H9 (cell line): ENCODE data around the gene ACOXL. TPM values are rescaled to one million over a fixed set of nuclear protein-coding genes. Genes with fewer than 3 reads are reported as not detected.

Source experiments
- DNase-seq: peaks from one replicate; pipeline ENCODE4 v3.0.0-alpha.2; 2017
- H2AFZ ChIP-seq: one replicate; pipeline ENCODE4 v1.6.1; 2013; ENCODE audit warnings: mild to moderate bottlenecking, low read length, control low read depth, moderate library complexity
- H2AK5ac ChIP-seq: 2 replicates; pipeline ENCODE4 v1.6.1; 2013; ENCODE audit warnings: low read length, control low read depth, mixed read lengths; ENCODE audit not compliant: insufficient read length
- H2BK120ac ChIP-seq: one replicate; pipeline ENCODE4 v1.6.1; 2013; ENCODE audit warnings: low read depth, mild to moderate bottlenecking, low read length, control low read depth, inconsistent platforms; ENCODE audit not compliant: poor library complexity, severe bottlenecking
- H2BK12ac ChIP-seq: 2 replicates; pipeline ENCODE4 v1.6.1; 2013; ENCODE audit warnings: low read length, control low read depth, mixed read lengths, low read depth; ENCODE audit not compliant: insufficient read length
- H2BK15ac ChIP-seq: 2 replicates; pipeline ENCODE4 v1.6.1; 2013; ENCODE audit warnings: low read depth, low read length, control low read depth
- H2BK20ac ChIP-seq: one replicate; pipeline ENCODE4 v1.6.1; 2013; ENCODE audit warnings: low read depth, mild to moderate bottlenecking, low read length, control low read depth, inconsistent platforms; ENCODE audit not compliant: poor library complexity, severe bottlenecking
- H2BK5ac ChIP-seq: 2 replicates; pipeline ENCODE4 v1.6.1; 2013; ENCODE audit warnings: low read length, control low read depth, mixed read lengths; ENCODE audit not compliant: insufficient read length
- H3K14ac ChIP-seq: 2 replicates; pipeline ENCODE4 v1.6.1; 2013; ENCODE audit warnings: low read length, control low read depth; ENCODE audit not compliant: insufficient read depth
- H3K18ac ChIP-seq: 2 replicates; pipeline ENCODE4 v1.6.1; 2013; ENCODE audit warnings: low read depth, mild to moderate bottlenecking, mixed read lengths, low read length, control low read depth; ENCODE audit not compliant: insufficient read length
- H3K23ac ChIP-seq: 2 replicates; pipeline ENCODE4 v1.6.1; 2013; ENCODE audit warnings: low read length, control low read depth, mixed read lengths, low read depth; ENCODE audit not compliant: insufficient read length
- H3K23me2 ChIP-seq: 2 replicates; pipeline ENCODE4 v1.6.1; 2013; ENCODE audit warnings: low read depth, mild to moderate bottlenecking, mixed read lengths, low read length, control low read depth; ENCODE audit not compliant: insufficient read length, poor library complexity, severe bottlenecking
- H3K27ac ChIP-seq: 2 replicates; pipeline ENCODE4 v1.5.1; 2013; ENCODE audit warnings: low read length, control low read depth, mixed read lengths, low read depth; ENCODE audit not compliant: insufficient read length
- H3K27me3 ChIP-seq: 2 replicates; pipeline ENCODE4 v1.6.1; 2013; ENCODE audit warnings: low read length, control low read depth, inconsistent platforms; ENCODE audit not compliant: insufficient read depth
- H3K4ac ChIP-seq: 2 replicates; pipeline ENCODE4 v1.6.1; 2013; ENCODE audit warnings: low read depth, mild to moderate bottlenecking, control low read depth, inconsistent platforms, low read length, moderate library complexity
- H3K4me1 ChIP-seq: 2 replicates; pipeline ENCODE4 v1.6.1; 2013; ENCODE audit warnings: low read length, control low read depth, inconsistent platforms; ENCODE audit not compliant: insufficient read depth
- H3K4me2 ChIP-seq: 2 replicates; pipeline ENCODE4 v1.6.1; 2013; ENCODE audit warnings: low read length, control low read depth, mixed read lengths; ENCODE audit not compliant: insufficient read length, insufficient read depth
- H3K56ac ChIP-seq: 2 replicates; pipeline ENCODE4 v1.6.1; 2013; ENCODE audit warnings: low read depth, mild to moderate bottlenecking, mixed read lengths, low read length, control low read depth; ENCODE audit not compliant: insufficient read length
- H3K79me1 ChIP-seq: 2 replicates; pipeline ENCODE4 v1.6.1; 2013; ENCODE audit warnings: low read depth, mild to moderate bottlenecking, moderate library complexity, low read length, control low read depth, inconsistent platforms; ENCODE audit not compliant: insufficient read depth, poor library complexity, severe bottlenecking
- H3K79me2 ChIP-seq: 2 replicates; pipeline ENCODE4 v1.6.1; 2013; ENCODE audit warnings: low read length, control low read depth, inconsistent platforms; ENCODE audit not compliant: insufficient read depth
- H3K9ac ChIP-seq: 2 replicates; pipeline ENCODE4 v1.6.1; 2013; ENCODE audit warnings: low read length, control low read depth, mixed read lengths; ENCODE audit not compliant: insufficient read length; ENCODE audit errors: extremely low read depth
- H3K9me3 ChIP-seq: one replicate; pipeline ENCODE4 v1.6.1; 2013; ENCODE audit warnings: low read depth, low read length, inconsistent platforms; ENCODE audit not compliant: control insufficient read depth
- H3T11ph ChIP-seq: one replicate; pipeline ENCODE4 v1.6.1; 2013; ENCODE audit warnings: mild to moderate bottlenecking, low read length, control low read depth, inconsistent platforms
- H4K20me1 ChIP-seq: one replicate; pipeline ENCODE4 v1.6.1; 2013; ENCODE audit not compliant: control insufficient read depth, insufficient read length, insufficient read depth
- H4K5ac ChIP-seq: 2 replicates; pipeline ENCODE4 v1.6.1; 2013; ENCODE audit warnings: low read depth, mild to moderate bottlenecking, mixed read lengths, low read length, control low read depth; ENCODE audit not compliant: insufficient read length
- H4K8ac ChIP-seq: replicated peaks from 2 replicates; pipeline ENCODE4 v1.6.1; 2013; ENCODE audit warnings: low read length, control low read depth, mixed read lengths, low read depth; ENCODE audit not compliant: insufficient read length
- H4K91ac ChIP-seq: 2 replicates; pipeline ENCODE4 v1.6.1; 2013; ENCODE audit warnings: low read depth, mild to moderate bottlenecking, moderate library complexity, mixed read lengths, low read length, control low read depth; ENCODE audit not compliant: insufficient read length
- H3K27ac Mint-ChIP-seq, 3 experiments: 2 replicates in 2 of 3; 3 replicates in 1 of 3; pipeline ENCODE4 v1.8.0; 2020 to 2021; ENCODE audit warnings: mixed read lengths in 3 of 3, mild to moderate bottlenecking in 1 of 3, moderate library complexity in 1 of 3
- H3K27me3 Mint-ChIP-seq: 2 replicates; pipeline ENCODE4 v1.8.0; 2021; ENCODE audit warnings: low read depth, mild to moderate bottlenecking, moderate library complexity, mixed read lengths
- H3K36me3 Mint-ChIP-seq, 3 experiments: 2 replicates in 2 of 3; 3 replicates in 1 of 3; pipeline ENCODE4 v1.8.0; 2020 to 2021; ENCODE audit warnings: low read depth in 3 of 3, mixed read lengths in 3 of 3; ENCODE audit not compliant: insufficient read depth in 1 of 3
- H3K4me1 Mint-ChIP-seq, 2 experiments: 2 replicates each; pipeline ENCODE4 v1.8.0; 2020; ENCODE audit warnings: mixed read lengths in 2 of 2
- H3K4me3 Mint-ChIP-seq, 2 experiments: 2 replicates in 1 of 2; 3 replicates in 1 of 2; pipeline ENCODE4 v1.8.0; 2020 to 2021; ENCODE audit warnings: mild to moderate bottlenecking in 2 of 2, mixed read lengths in 2 of 2, moderate library complexity in 1 of 2
- H3K9me3 Mint-ChIP-seq, 2 experiments: 2 replicates in 1 of 2; 3 replicates in 1 of 2; pipeline ENCODE4 v1.8.0; 2020; ENCODE audit warnings: mild to moderate bottlenecking in 2 of 2, mixed read lengths in 2 of 2, moderate library complexity in 1 of 2
- CTCF ChIP-seq: fragments of 200-600 bp; sonication (generic); conservative IDR thresholded peaks from 3 replicates; pipeline ENCODE4 v1.8.0; 2021; ENCODE audit warnings: antibody characterized with exemption, mild to moderate bottlenecking
- WGBS: extraction: QIAGEN DNeasy Blood & Tissue Kit; methylation state at CpG from one replicate; pipeline ENCODE4 v1.1.7; 2013; ENCODE audit warnings: missing lambda C conversion rate, low lambda C conversion rate, mixed read lengths; ENCODE audit not compliant: insufficient read length; ENCODE audit errors: extremely low coverage; 5-methylcytosine and 5-hydroxymethylcytosine counted together
- total RNA-seq: library from RNA; stranded (reverse); gene quantifications from 2 replicates; pipeline ENCODE4 v1.2.1, GENCODE V29; 2021

The ACOXL gene
- total RNA-seq, 1 experiment from 2014 or later = 37.6 TPM

GRCh38 chr2:110977403-110977802 is 245.0 kb downstream of the ACOXL start:
- H3K9me3 Mint-ChIP-seq = peaks cover 3 to 6% of the 10 kb centered on the region in 2 experiments
- H2BK5ac ChIP-seq = no peak overlapping the region
- no peak overlapping the region for H3K27ac ChIP-seq
- H2BK20ac ChIP-seq = no peak overlapping the region
- peaks cover 2% of the 10 kb centered on the region; the same call in 1 of the 2 replicates for H3K4me1 ChIP-seq
- H3K27me3 ChIP-seq = no peaks in the 10 kb centered on the region
- H3K23me2 ChIP-seq = no peaks in the 10 kb centered on the region
- H3K18ac ChIP-seq = no peak overlapping the region
- no peaks in the 10 kb centered on the region for H3K79me1 ChIP-seq
- no peak overlapping the region for H2BK15ac ChIP-seq
- H3K56ac ChIP-seq = no peak overlapping the region
- no peak overlapping the region for H3T11ph ChIP-seq
- H3K27me3 Mint-ChIP-seq = no peaks in the 10 kb centered on the region; the same call in 1 of the 2 replicates
- no peak overlapping the region for H4K5ac ChIP-seq
- no peak overlapping the region for H2BK12ac ChIP-seq
- H3K9me3 ChIP-seq = no peaks in the 10 kb centered on the region
- no peak overlapping the region for H3K4me3 Mint-ChIP-seq
- H3K4ac ChIP-seq = no peak overlapping the region
- no peak overlapping the region for H4K91ac ChIP-seq
- H3K9ac ChIP-seq = no peak overlapping the region
- H4K8ac ChIP-seq = no peak overlapping the region
- no peak overlapping the region for H2AK5ac ChIP-seq
- H3K36me3 Mint-ChIP-seq = peaks cover 0 to 13% (median 7%) of the 10 kb centered on the region in 3 experiments; a peak in 5 of 7 replicates
- no peak overlapping the region for H2AFZ ChIP-seq
- H3K14ac ChIP-seq = no peak overlapping the region
- H3K79me2 ChIP-seq = no peaks in the 10 kb centered on the region
- H3K4me1 Mint-ChIP-seq = peaks cover 14 to 20% of the 10 kb centered on the region in 2 experiments
- 100% methylated on average over 1 of the region's 4 CpGs for whole genome bisulfite sequencing
- no peak overlapping the region for H2BK120ac ChIP-seq
- TF ChIP-seq CTCF = no peak
- no peaks in the 10 kb centered on the region for H4K20me1 ChIP-seq
- H3K23ac ChIP-seq = no peak overlapping the region
- H3K27ac Mint-ChIP-seq = no peak overlapping the region
- DNase-seq = no peak
- no peak overlapping the region for H3K4me2 ChIP-seq
